GM18861 (cell line): ENCODE results near the gene ZFHX3.

ENCODE experiments used
- ATAC-seq: cut with Tn5 transposase; IDR thresholded peaks from one replicate; pipeline ENCODE4 v1.9.1; 2021; ENCODE audit not compliant: unreplicated experiment

The ZFHX3 gene

GRCh38 chr16:72911971-72912370, 136.0 kb downstream of the ZFHX3 start:
- ATAC-seq, result no peak

- ATAC-seq, result no peak
Measured at GRCh38 chr16:72910875-72911274, 137.1 kb downstream of the ZFHX3 start.

GRCh38 chr16:72910381-72910780, 137.5 kb downstream of the ZFHX3 start:
- ATAC-seq, result no peak

DNA sequence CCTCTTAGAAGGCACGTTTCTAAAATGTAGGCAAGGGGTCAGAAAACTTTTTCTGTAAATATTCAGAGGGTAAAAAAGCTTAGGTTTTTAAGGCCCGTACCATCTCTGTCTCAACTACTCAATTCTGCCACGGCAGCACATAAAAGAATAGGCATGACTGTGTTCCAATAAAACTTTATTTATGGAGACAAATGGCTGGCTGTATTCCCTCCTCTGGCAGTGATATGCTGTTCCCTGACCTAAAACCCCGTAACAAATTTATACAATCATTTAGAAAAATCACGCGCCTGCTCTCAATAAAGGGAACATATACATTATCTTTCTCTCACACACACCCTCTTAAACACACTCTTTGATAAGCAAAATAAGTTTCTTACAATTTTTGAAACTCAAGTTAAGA, 138.7 kb downstream of the ZFHX3 start:
- ATAC-seq, result no peak

DNA sequence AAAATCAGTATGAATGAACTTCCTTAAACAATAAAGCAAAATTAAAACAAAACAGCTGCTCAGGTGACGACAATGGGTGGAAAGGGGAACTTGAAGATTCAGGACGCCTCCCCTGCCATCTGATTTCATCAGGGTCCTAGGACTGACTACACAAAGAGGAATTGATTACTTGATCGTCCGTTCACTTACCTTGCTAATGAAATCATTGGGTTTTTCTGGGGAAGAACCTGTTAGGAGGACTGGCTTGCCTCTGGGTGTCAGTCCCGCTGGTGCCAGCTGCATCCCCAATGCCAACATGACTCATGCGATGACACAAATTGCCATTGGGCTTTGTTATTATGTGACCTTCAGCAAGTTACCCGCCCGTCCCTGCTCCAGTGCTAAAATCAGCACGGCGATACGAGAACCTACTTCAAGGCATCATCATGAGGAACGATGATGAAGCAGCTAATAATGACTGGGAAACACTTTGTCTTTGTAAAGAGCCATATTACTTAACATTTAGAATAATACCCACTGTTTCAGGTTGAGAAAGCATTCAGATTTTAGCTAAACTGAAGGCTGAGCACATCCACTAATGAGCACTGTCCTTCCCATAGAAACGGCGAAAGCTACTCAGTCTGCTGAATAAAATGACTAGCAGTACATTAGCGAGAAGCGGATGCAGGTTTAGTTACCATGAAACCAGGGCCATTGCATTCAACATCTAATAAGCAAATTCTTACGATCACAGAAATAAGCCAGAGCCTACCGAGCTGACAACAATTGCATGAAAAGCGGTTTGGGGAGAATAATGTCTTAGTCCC, 139.4 kb downstream of the ZFHX3 start:
- no peak for ATAC-seq

DNA sequence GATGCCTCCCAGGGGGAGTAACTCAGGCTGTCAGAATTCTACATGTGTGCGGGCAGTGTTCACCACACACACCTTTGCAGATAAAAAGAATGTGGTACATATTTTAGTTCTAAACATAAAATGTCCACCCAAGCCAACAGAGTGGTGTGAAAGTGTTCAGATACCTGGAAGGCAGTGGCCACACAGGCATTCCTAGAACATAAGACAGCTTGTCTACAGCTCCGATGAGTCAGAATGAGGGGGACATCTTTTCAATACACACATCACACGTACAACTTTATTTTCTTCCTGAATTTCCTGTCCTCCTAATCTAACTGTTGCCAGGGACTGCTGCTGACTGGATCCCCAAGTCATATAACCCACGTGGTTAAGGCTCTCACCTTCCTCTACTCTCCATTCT, 142.3 kb downstream of the ZFHX3 start:
- no peak for ATAC-seq

GRCh38 chr16:72903176-72903575, 144.8 kb downstream of the ZFHX3 start:
- ATAC-seq, result no peak

DNA sequence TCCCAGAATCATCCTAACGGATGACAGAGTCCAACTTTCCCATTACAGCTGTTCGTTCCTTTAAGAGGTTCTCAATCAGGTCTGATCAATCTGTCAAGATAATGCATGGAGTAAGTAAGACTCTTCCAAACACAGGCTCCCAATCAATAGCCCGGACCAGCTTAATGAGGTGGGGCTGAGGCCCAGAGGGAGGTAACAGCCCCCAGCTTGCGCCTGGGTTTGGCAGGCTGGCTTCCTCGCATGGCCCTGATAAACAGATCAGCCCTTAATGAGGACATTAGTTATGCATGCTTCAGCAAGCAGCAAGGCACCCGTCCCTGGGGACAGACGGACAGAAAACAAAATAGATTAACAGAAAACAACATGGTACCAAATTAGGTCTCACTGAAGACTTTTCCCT, 145.7 kb downstream of the ZFHX3 start:
- ATAC-seq, result no peak

GRCh38 chr16:72901000-72901627, 146.8 kb downstream of the ZFHX3 start:
- no peak for ATAC-seq

DNA sequence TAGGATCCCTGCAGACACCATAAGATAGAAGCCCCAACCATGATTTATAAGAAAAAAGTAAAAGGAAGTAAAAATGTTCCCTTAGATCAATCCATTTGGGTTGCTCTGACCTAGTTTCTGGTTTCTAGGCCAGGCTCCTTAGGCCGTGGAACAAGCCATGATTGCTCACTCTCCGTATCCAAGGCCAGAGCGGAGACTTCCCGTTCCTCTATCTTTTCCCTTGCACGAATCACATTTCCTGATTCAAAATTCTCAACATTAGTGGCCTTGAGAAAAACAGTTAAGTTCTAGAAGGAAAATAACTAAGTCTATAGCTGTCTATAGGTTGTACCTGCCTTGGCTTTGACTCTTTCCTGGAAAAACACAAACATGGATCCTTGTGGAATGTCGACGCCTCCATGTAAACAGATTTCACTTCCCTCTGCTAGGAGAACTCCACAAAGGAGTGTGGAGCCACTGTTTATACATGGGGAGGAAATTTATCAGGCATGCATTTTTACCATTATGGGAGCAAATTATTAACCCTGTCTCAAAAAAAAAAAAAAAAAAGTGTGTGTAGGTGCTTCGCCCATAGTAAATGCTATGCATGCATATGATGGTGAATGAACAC, 149.6 kb downstream of the ZFHX3 start:
- no peak for ATAC-seq

DNA sequence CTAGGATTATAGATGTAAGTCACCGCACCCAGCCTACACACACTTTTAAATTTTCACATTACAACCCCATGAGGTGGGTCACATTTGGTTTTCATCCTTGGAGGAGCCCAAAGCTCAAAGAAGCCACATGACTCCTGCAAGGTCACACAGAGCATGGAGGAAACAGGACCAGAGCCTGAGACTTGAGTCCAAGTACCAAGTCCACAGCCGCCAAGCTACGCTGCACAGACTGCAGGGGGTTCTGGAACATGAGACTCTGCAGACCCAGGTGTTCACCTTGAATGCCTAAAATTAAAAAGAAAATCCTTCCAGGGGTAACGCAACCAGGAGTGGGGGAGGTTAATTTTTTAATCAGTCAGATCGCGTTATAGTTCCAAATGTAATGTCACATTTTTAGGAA, 150.2 kb downstream of the ZFHX3 start:
- no peak for ATAC-seq

DNA sequence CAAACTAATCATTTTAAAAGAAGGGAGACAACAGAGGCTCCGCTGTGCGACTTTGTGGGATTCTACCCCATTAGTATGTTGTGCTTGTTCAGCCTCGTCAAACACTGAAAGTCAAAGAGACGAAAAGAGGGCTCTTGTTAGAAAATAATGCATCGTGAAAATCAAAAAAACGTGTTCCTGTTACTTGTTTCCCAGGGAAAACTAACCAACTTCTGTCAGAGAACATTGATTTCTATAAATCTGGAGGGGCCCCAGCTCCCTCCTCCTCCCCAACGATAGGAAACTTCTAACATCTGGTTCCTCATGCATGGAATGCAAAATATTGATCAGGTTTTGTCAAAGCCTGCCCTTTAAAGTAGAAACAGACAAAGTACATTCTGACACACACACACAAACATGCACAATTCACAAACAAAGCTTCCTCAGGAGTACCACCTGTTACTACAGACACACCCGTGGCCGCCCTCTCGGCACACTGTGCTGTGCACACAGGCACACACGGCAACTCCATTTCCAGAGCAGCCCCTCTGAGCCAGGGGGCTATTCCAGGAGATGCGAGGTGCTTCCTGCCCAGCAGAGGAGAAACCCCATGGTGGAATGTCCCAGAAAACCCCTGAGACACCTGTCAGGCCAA, 151.3 kb downstream of the ZFHX3 start:
- ATAC-seq, result no peak

GRCh38 chr16:72895951-72896350, 152.0 kb downstream of the ZFHX3 start:
- ATAC-seq, result no peak

DNA sequence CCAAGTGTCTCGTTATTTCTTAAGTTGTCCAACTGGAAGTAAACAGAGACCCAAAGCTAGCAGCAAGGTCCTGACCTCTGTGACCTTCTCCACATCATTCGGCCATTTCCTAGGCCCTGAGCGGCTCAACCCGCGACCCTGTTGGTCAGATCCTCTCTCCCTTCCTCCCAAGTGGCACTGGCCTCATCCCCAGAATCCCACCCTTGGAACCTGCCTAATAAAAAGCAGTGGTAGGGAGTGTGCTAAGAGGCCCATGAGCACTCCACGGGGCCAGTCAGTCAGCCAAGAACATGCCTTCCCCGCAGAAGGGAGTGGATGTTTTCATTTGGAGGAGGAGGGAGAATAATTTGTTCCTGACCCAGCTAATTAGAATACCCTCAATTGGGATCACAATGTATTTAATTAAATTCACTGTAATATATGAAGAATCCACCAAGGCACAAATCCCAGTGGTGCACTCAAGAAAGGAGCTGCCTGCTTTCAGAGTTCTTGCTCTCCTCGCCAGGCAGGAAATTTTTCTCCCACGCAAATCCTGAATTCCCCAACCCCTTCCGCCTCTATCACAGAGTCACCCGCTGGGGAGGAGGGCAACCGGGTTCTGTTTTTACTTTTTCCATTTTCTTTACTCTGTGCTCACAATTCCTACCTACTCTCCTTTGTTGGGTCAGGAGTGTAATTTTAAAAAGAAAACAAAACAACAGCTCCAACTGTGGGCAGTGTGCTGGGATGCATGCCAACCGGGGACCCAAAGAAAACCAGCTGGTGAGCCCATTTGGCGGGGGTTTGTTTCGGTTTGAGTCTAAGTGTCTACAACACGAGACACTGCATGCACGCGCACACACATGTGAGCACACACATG, 153.4 kb downstream of the ZFHX3 start:
- ATAC-seq, result no peak

DNA sequence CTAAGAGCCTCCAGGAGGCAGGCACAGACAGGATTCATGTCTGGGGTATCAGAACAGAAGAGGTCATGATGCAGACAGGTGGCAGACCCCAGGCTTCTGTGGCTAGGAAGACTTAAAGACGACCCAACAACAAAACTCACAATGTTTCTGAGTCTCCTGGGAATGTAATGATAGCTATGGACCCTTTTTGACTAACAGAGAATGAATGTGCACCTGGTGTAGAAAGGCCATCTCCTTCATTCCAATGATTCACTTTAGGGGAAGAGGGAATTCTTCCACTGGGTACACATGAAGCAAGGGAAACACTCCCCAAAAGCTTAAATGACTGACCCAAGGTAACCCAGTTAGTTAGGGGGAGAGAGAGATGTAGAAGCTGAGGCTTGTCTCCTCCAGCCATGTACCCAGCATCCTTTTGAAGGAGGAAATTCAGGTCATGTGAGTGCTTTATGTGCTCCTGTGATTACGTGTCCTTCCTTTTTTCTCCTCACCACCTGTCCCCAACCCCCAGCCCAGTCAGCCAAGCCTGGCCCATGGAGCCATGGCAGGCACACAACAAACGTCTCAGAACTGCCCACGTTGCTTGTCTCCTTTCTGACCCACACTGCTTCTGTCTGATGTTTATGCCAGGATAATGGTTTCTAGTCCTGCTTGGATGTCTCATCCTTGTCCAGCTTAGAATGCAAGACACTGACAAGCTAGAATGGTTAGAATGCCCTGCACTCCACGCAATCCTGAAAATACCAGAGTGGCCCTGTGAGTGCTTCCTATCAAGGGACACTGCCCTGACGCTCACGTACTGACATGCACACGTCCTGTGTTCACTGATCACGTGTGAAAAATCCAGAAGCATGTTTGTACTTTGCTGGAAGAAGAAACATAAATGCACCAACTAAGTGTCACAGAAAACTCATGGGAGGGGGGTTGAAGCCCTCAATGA, 156.4 kb downstream of the ZFHX3 start:
- ATAC-seq, result no peak

- ATAC-seq, result no peak
Measured at GRCh38 chr16:72890587-72890986, 157.3 kb downstream of the ZFHX3 start.

DNA sequence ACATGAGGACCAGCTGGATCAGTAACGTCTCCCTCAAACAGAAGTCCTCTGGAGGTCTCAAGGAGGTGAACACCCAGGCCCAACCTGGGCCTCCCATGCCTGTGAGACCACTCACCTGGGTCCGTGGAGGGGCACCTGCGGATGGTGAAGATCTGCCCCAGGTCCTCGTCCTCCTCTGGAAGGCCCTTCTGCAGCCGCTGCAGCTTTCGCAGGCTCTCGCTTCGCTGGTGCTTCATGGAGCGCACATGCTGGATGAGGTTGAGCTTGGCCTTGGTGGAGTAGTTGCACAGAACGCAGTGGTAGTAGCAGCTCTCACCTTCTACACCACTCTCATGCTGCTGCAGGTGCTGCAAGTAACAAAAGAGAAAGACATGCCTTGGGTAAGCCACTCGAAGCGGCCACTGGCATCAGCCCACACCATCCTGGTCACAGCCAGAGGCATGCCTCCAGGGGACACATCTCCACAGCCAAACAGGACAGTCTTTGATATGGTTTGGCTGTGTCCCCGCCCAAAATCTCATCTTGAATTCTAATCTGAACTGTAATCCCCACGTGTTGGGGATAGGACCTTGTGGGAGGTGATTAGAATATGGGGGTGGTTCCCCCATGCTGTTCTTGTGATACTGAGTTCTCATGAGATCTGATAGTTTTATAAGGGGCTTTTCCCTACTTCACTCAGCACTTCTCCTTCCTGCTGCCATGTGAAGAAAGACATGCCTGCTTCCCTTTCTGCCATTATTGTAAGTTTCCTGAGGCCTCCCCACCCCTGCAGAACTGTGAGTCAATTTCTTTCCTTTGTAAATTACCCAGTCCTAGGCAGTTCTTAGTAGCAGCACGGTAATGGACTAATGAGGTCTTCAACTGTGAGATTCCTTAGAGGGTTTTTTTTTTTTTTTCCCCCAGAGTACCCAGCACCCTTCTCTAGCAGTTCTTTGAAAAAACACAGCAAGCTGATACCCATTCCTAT, 158.0 kb downstream of the ZFHX3 start:
- ATAC-seq, result no peak

DNA sequence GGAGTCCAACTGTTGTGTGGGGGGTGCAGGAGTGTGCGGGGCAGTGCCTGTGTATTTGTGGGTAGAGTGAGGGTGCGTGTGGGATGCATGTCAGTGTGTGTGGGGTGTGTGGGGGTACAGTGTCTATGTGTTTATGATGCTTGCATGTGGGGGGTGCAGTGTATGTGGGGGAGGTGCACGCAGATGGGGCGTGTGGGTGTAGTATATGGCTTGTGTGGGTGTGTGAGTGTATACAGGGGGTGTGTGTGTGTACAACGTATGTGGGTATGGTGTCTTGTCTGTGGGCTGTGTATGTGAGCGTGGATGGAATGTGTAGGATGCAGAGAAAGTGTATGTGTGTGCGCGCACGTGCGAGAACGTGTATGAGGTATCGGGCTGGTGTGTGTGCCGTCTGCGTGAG, 160.4 kb downstream of the ZFHX3 start:
- ATAC-seq, result no peak
